ENCODE measurements around the gene SHC4.

- TF ChIP-seq CTCF (optimal IDR thresholded peaks at IDR 0.05 in 1 of 3, IDR thresholded peaks at IDR 0.05 in 1 of 3, conservative IDR thresholded peaks at IDR 0.05 in 1 of 3; ENCODE audit: extremely low read depth in 1 of 3, insufficient read depth in 2 of 3, low read length in 3 of 3) (no peak), EZH2 (IDR thresholded peaks at IDR 0.05; ENCODE audit: low read length) (no peak)
These were observed 185.4 kb downstream of the SHC4 start for GRCh38 chr15:48778331-48778730.
